NCI-H1930 (cell line): ENCODE data around the gene SLC2A6.
A peak's percentile ranks its signal among the peaks of the same experiment; 100 is the strongest.

ENCODE experiments used
- DNase-seq, 2 experiments: peaks; one replicate each; lab custom pipeline; 2025; lab: John Stamatoyannopoulos, UW

SLC2A6 gene

DNA sequence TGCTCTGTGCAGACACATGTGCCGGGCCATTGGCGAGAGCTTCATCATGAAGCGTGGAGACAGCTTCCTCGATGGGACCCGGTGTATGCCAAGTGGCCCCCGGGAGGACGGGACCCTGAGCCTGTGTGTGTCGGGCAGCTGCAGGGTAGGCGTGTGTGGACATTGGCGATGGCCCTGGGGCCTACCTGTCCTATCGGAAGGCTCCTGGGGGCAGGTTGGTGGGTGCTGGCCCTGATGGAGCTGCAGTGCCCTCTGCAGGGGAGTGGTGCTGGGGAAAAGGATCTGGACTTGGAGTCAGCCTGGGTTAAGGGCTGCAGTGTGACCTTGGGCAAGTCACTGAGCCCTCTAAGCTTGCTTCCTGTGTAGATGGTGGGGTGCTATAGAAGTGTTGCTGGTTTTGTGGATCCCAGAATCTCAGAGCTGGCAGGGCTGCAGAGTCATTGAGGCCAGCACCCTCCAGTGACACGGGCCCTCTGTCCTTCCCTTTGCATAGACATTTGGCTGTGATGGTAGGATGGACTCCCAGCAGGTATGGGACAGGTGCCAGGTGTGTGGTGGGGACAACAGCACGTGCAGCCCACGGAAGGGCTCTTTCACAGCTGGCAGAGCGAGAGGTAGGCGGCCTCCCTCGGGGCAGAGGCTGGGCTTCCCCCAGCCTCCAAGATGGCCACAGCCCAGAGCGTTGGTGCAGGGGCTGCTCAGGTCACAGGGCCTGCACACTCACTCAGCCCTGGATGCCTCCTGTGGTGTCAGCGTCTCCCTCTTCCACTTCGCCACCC is 41.0 kb downstream of the SLC2A6 start:
- DNase-seq, result no peak

DNA sequence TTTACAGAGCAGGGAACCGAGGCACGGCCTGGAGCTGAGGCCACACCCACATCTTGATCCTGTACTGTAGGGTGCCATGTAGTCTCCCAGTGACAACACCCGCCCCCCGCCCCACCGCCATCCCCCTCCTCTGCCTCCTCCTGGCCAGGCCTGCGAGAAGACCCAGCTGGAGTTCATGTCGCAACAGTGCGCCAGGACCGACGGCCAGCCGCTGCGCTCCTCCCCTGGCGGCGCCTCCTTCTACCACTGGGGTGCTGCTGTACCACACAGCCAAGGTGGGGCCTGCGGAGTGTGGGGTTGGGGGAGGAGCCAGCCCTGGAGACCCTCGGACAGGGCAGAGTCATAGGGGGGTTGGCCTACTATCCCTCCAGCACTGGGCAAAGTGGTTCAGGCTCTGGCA is 42.2 kb downstream of the SLC2A6 start:
- no peak for DNase-seq

DNA sequence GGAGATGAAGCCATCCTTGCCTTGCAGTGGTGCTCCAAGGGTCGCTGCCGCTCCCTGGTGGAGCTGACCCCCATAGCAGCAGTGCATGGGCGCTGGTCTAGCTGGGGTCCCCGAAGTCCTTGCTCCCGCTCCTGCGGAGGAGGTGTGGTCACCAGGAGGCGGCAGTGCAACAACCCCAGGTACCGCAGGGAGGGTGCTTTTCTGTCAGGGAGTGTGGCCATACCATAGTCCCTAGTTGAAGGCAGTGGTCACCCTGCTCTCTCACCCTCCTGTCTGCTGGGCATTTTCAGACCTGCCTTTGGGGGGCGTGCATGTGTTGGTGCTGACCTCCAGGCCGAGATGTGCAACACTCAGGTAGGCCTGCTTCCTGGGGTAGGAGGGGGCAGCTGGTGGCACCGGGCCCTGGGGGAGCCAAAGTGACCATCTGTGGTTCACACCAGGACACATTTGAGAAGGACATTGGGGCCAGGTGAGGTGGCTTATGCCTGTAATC is 45.5 kb downstream of the SLC2A6 start:
- no peak for DNase-seq

DNA sequence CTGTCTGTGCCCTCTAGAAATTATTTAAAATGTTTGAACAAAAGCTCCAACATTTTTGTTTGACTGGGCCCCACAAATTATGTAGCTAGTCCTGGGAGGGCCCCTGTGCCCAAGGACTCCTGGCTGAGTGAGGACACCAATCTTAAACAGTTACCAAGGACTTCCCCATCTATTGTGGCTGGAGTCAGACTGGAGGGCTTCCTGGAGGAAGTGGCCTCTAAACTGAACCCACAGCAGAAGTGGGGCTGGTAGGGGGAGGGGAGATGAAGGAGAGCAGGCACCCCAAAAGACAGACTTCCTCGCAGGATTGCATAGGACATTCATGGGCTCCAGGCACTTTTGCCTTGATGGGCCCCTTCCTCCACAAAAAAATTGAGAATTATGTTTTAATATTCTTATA is 48.7 kb downstream of the SLC2A6 start:
- DNase-seq, result no peak

DNA sequence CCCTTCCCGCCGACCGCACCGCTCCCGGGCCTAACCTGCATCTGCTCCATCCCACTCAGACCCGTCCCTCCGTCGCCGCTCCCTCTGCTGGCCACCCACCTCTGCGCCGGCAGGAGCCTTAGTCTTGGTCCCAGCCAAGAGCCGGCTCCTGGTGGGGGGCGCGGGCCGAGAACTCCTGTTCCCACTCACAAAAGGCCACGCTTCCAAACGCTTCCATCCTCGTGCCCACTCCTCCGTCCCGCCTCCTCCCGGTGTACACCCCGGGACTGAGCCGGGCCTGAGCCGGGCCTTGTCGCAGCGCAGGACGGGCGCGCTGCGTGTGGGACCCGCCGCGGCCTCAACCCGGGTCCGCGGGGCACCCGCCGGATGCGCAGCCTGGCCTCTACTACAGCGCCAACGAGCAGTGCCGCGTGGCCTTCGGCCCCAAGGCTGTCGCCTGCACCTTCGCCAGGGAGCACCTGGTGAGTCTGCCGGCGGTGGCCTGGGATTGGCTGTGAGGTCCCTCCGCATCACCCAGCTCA is 49.2 kb downstream of the SLC2A6 start:
- no peak for DNase-seq

DNA sequence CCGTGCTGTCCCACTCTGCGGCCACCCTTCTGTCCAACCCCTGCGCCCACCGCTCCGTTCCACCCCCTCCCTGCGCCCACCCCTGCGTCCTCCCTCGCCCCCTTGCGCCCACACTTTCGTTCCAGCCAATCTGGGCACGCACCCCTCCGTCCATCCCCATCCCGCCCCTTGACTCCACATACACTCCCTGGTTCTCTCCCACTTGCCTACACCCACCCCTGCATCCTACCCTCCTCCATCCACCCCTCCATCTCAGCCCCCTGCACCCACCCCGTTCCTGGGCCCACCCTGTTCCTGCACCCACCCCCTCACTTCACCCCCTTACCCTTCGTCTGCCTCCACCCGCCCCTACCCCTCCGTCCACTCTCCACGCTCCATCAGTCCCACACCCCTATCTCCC is 49.7 kb downstream of the SLC2A6 start:
- no peak for DNase-seq

DNA sequence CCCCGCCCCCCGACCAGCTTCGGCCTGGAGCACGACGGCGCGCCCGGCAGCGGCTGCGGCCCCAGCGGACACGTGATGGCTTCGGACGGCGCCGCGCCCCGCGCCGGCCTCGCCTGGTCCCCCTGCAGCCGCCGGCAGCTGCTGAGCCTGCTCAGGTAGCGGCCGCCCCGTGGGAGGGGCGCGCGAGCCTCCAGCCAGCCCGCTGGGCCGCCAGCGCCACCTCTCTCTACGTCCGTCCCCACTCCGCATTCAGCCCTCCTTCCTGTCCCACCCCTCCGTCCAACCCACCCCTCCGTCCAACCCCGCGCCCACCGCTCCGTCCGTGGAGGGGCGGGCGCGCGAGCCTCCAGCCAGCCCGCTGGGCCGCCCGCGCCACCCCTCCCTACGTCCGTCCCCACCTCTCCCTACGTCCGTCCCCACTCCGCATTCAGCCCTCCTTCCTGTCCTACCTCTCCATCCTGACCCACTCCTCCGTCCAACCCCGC is 50.2 kb downstream of the SLC2A6 start:
- DNase-seq, result peak in 1 of 2 experiments; percentile 55

DNA sequence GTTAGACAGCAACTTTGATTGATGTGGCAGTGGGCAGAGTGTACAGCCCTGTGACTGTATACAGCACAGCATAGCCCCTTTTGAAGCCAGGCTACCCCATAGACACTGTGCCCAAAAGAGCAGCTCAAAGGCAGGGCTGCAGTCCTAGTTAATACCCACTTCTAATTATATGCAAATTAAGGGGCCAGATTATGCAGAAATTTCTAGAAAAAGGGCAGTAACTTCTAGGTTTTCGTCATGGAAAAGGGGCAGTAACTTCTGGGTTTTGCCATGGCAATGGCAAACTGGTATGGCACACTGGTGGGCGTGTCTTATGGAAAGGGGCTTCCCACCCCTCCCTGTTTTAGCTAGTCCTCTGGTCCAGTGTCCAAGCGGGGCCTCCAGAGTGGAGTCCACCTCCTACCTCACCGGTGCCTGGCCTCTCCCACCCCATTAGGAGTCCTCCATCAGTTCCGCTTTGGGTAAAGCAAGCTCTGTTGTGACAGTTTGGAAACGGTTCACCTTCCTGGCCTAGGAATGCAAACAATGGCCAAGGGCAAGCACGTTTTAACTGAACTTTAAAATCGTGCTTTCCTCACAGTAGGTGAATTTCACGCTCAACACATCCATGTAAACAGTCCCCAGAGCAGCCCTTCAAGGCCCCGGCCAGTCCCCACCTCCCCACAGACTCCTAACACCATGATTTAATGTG is 51.1 kb downstream of the SLC2A6 start:
- DNase-seq, result no peak

DNA sequence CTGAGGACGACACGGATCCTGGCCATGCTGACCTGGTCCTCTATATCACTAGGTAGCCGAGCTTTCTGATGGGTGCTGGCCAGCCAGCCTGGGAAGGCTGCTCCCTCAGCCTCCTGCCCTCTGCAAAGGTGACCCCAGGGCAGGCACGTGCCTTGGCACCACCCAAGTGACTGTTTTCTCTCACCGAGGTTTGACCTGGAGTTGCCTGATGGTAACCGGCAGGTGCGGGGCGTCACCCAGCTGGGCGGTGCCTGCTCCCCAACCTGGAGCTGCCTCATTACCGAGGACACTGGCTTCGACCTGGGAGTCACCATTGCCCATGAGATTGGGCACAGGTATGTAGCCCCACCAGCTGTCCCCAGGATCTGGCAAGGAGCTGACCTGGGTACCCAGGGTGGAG is 52.9 kb downstream of the SLC2A6 start:
- DNase-seq, result no peak

DNA sequence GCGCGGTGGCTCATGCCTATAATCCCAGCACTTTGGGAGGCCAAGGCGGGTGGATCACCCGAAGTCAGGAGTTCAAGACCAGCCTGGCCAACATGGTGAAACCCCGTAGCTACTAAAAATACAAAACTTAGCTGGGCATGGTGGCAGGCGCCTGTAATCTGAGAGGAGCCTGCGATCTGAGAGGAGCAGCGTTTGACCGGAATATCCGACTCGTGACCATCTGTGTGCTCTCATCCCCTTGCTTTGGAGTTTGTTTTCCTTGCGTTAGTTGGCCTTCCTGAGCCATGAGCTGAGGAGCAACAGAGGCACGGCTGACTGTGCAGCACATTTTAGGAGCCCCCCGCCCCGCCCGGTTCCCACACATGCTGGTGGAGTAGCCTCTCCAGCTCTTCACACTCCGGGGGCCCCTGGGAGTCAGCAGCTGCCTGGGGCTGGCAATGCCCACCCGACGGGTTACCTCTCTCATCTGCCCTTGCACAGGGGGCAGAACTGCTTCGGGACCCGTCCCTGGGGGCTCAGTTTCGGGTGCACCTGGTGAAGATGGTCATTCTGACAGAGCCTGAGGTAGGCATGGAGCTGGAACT is 53.8 kb downstream of the SLC2A6 start:
- no peak for DNase-seq

DNA sequence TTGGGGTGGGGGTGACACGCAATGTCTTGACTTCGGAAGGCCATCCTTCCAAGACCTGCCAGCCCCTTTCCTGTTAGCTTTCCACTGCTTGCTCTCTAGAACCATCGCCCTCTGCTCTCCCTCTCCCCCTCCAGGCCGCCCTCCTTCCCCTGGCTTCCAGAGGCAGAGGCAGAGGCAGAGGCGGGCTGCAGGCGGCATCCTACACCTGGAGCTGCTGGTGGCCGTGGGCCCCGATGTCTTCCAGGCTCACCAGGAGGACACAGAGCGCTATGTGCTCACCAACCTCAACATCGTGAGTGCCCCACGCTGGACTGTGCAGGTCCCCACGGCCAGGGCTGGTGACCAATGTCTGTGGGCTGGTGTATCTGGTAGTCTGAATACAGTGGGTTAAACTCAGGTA is 54.7 kb downstream of the SLC2A6 start:
- DNase-seq, result no peak

DNA sequence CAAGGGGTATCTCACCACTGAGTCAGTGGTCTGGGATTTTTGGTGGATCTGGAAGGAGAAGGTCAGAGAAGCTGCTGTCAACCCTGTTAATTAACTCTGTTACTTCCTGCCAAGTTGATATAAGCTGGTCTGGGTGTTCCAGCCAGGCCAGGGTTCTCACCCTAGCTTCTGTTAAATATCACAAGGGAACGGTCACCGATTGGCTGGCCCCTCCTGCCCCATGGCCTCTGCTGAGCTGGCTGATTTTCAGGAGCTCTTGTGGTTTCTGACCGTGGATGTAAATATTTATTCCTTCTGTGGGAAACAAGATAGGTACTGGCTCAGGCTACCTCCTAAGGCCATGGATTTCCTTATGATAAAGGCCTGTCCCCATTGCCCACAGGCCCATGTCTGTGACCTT is 55.7 kb downstream of the SLC2A6 start:
- DNase-seq, result no peak

DNA sequence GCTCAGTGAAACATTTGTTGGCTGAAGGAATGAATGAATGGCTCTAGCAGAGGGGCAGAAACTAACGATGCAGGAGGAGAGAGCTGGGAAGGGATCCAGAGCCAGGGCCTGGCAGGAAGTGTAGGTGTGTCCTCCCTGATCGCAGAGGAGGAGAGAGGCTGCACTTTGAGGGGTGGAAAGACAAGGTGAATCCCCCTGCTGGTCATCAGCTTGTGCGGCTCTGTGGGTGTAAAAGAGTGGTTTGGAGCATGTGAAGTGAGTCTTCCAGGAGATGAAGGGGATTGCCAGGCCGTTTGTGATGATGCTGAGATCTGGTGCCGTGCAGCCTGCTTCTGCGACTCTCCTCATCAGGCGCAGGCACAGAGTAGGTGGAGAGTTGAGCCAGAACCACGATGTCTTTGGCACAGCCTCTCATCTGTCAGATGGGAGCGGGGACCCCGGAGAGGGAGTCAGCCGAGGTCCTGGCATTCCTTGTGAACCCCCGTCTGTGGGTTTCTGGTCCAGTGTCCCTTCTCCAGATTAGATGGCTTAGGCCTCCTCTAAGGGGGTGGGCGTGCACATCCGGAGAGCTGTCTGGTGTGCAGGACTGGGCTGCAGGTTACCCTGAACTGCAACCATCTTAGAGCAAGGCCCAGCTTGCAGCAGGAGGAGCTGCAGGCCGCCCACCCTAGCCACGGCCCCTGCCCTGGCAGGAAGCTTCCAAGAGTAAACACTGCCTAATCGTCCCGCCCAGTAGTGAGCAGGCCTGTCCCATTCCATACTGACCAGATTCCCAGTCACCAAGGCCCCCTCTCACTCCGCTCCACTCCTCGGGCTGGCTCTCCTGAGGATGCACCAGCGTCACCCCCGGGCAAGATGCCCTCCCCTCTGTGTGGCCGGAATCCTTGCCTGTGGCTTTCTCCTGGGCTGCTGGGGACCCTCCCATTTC is 57.0 kb downstream of the SLC2A6 start, which contains the start of gene ADAMTS13:
Gene ADAMTS13, plus strand, starts transcription at position 753 of the 928 bp plus-strand sequence. Its CDS starts 77 bp downstream, at position 830.
- no peak for DNase-seq
